ENCODE results near the gene RIN3. TPM values are rescaled to one million over a fixed set of nuclear protein-coding genes. Genes with fewer than 3 reads are reported as not detected.

RIN3 gene
- total and polyA plus RNA-seq, 2 donors (not counting 3 experiments of a cell fraction or from before 2014, with no cell fraction given): 5.1 to 20.8 TPM

DNA sequence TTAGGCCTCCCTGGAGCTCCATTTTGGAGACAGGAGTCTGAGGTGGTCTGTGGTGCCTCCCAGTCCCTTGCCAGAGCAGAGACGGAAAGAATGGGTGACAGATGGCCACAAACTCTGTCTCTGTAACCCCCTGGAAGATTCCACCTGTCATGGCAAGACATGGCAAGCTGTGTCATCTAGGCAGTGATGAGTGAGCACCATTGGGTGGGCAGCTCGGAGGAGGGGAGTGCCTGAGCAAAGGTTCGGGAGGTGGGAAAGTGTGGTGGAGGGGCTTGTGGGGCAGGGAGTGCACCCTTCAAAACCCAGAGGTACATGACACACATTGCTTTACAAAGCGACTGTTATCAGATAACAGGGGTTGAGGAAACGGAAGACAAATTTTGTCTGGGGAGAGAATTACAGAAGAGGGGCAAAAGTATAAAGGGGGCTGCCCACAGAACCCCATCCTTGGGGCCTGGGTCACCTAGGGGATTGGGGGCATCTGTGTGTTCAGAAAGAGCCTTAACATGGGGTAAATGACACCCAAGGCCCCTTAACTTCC is 3.5 kb downstream of the RIN3 start:
- H3K9me1 ChIP-seq (replicated peaks; ENCODE audit: control insufficient read depth, extremely low read depth, insufficient read depth, low read length): no peaks in the 10 kb centered on the region
- no peak overlapping the region for H3K4me2 ChIP-seq (ENCODE audit: insufficient read depth, low read length)
- dilution Hi-C loops (cut with MboI; ENCODE audit: extremely low pct_ligation_motif_present, low sequenced_read_pairs): no loop called here
- H4K20me1 ChIP-seq (replicated peaks; ENCODE audit: control insufficient read depth, extremely low read depth, insufficient read depth, low read length): no peaks in the 10 kb centered on the region
- no TSS peak for BruUV-seq (replicated peaks)
- no peaks in the 10 kb centered on the region for H3K36me3 ChIP-seq (ENCODE audit: control insufficient read depth in 2 of 2, extremely low read depth in 1 of 2, insufficient read depth in 2 of 2, low read length in 2 of 2)
- no peak overlapping the region for H3K4me3 ChIP-seq (replicated peaks in 1 of 3; ENCODE audit: insufficient read depth in 1 of 3, low read depth in 1 of 3, low read length in 3 of 3)
- no peak for FAIRE-seq
- DNase-seq (ENCODE audit: low read depth, low spot score): no peak
- ChIA-PET CTCF (interaction anchor here (0.8 kb wide), 1 partner anchor 24 kb away, joined by 3 read pairs; no protein-coding TSS in a partner anchor), POLR2A (no interaction called here)
- H3K9ac ChIP-seq (replicated peaks; ENCODE audit: extremely low read depth, insufficient read depth, low read length): no peak overlapping the region
- TF ChIP-seq, protein P1, sequence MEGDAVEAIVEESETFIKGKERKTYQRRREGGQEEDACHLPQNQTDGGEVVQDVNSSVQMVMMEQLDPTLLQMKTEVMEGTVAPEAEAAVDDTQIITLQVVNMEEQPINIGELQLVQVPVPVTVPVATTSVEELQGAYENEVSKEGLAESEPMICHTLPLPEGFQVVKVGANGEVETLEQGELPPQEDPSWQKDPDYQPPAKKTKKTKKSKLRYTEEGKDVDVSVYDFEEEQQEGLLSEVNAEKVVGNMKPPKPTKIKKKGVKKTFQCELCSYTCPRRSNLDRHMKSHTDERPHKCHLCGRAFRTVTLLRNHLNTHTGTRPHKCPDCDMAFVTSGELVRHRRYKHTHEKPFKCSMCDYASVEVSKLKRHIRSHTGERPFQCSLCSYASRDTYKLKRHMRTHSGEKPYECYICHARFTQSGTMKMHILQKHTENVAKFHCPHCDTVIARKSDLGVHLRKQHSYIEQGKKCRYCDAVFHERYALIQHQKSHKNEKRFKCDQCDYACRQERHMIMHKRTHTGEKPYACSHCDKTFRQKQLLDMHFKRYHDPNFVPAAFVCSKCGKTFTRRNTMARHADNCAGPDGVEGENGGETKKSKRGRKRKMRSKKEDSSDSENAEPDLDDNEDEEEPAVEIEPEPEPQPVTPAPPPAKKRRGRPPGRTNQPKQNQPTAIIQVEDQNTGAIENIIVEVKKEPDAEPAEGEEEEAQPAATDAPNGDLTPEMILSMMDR (IDR thresholded peaks at IDR 0.05; ENCODE audit: extremely low read depth in 1 of 2, insufficient read depth in 1 of 2, low read depth in 1 of 2, low read length in 2 of 2): no peak
- TF ChIP-seq POLR2A (IDR thresholded peaks at IDR 0.05; ENCODE audit: low read depth, low read length): no peak
- TF ChIP-seq FOS (IDR thresholded peaks at IDR 0.05; ENCODE audit: borderline replicate concordance, insufficient read depth, low read length): no peak
- no peak for TF ChIP-seq EZH2 (IDR thresholded peaks at IDR 0.05; ENCODE audit: borderline replicate concordance, low read depth, low read length, severe bottlenecking)
- no peak for TF ChIP-seq GATA2 (IDR thresholded peaks at IDR 0.05; ENCODE audit: insufficient read depth, insufficient read length, low read depth, low read length)
- no peak for TF ChIP-seq MAX (IDR thresholded peaks at IDR 0.05; ENCODE audit: insufficient read depth, insufficient read length)
- no peak for TF ChIP-seq JUN (IDR thresholded peaks at IDR 0.05; ENCODE audit: borderline replicate concordance, insufficient read depth, insufficient read length, low read depth)
- TF ChIP-seq MYC (IDR thresholded peaks at IDR 0.05; ENCODE audit: low read depth, low read length): no peak
- TF ChIP-seq POLR2AphosphoS5 (IDR thresholded peaks at IDR 0.05; ENCODE audit: insufficient read depth, low read depth, low read length): no peak
- peaks cover 8% of the 10 kb centered on the region for H3K4me1 ChIP-seq (ENCODE audit: control insufficient read depth, extremely low read depth, insufficient read depth, low read length)
- no peak overlapping the region for H3K27ac ChIP-seq (ENCODE audit: insufficient read depth, low read depth, low read length)
- peaks cover 4% of the 10 kb centered on the region for H3K79me2 ChIP-seq (ENCODE audit: control insufficient read depth, insufficient read depth, low read length)
- H3K9me3 ChIP-seq (replicated peaks; ENCODE audit: control insufficient read depth, insufficient read depth, low read length): no peaks in the 10 kb centered on the region
- no peak overlapping the region for H2AFZ ChIP-seq (ENCODE audit: low read depth, low read length)
- intact Hi-C loops (cut with micrococcal nuclease): no loop called here
- H3K27me3 ChIP-seq (ENCODE audit: control insufficient read depth in 2 of 2, insufficient read depth in 2 of 2, low read length in 2 of 2): no peaks in the 10 kb centered on the region
